OCI-LY3 (cell line): ENCODE data around the gene BNC2.
"Not testable (repeated sequence)": the region's sequence is repeated elsewhere in the genome, so short reads cannot be mapped to it uniquely, and the experiment has no call there.

Experiments
- CTCF ChIP-seq: fragments of 200-600, 300-600 bp; sonication (generic); IDR thresholded peaks from 2 replicates; pipeline ENCODE4 v1.5.1; 2014; ENCODE audit warnings: antibody characterized with exemption, low read length, low read depth
- EZH2phosphoT487 ChIP-seq: fragments of 200-600 bp; shearing (Covaris generic); IDR thresholded peaks from 2 replicates; pipeline ENCODE4 v1.6.1; 2018; ENCODE audit warnings: antibody characterized with exemption, mixed run types, low read depth

GRCh38 chr9:16908206-16908605 is 37.7 kb upstream of the BNC2 start:
- not testable (repeated sequence) for TF ChIP-seq CTCF, EZH2phosphoT487
